Neural cell (in vitro differentiated cells): ENCODE measurements around the gene KNTC1. TPM values are rescaled to one million over a fixed set of nuclear protein-coding genes. Genes with fewer than 3 reads are reported as not detected.
"Not testable (repeated sequence)": the region's sequence is repeated elsewhere in the genome, so short reads cannot be mapped to it uniquely, and the experiment has no call there.

Experiments
- H2AFZ ChIP-seq: fragments of 200-600, 300-800 bp; sonication (generic), shearing (Covaris generic); 2 replicates; pipeline ENCODE4 v1.6.0; 2014; ENCODE audit warnings: low read depth, mild to moderate bottlenecking, antibody characterized with exemption, low read length, moderate library complexity
- H3F3A ChIP-seq: fragments of 200-600 bp; shearing (Covaris generic); 2 replicates; pipeline ENCODE4 v1.6.1; 2016; ENCODE audit warnings: mild to moderate bottlenecking, moderate library complexity, mixed read lengths, antibody characterized with exemption, low read length; ENCODE audit not compliant: insufficient read depth, poor library complexity, severe bottlenecking
- H3K27ac ChIP-seq: fragments of 200-600, 300-800 bp; sonication (generic), shearing (Covaris generic); 2 replicates; pipeline ENCODE4 v1.5.1; 2014; ENCODE audit warnings: mild to moderate bottlenecking, low read length, moderate library complexity
- H3K27me3 ChIP-seq: fragments of 300-800, 200-600 bp; sonication (generic), shearing (Covaris generic); 2 replicates; pipeline ENCODE4 v1.6.0; 2014; ENCODE audit warnings: mild to moderate bottlenecking, low read depth, low read length, moderate library complexity; ENCODE audit not compliant: insufficient read depth
- H3K36me3 ChIP-seq: fragments of 300-800, 200-600 bp; sonication (generic), shearing (Covaris generic); 2 replicates; pipeline ENCODE4 v1.5.1; 2014; ENCODE audit warnings: mild to moderate bottlenecking, antibody characterized with exemption, low read length, moderate library complexity; ENCODE audit not compliant: insufficient read depth
- H3K4me2 ChIP-seq: fragments of 300-800, 200-600 bp; sonication (generic), shearing (Covaris generic); 2 replicates; pipeline ENCODE4 v1.6.0; 2014; ENCODE audit warnings: mild to moderate bottlenecking, low read length
- H3K4me3 ChIP-seq: fragments of 300-800, 200-600 bp; sonication (generic), shearing (Covaris generic); 2 replicates; pipeline ENCODE4 v1.5.1; 2014; ENCODE audit warnings: mild to moderate bottlenecking, low read length, moderate library complexity
- H3K79me2 ChIP-seq: fragments of 200-600 bp; shearing (Covaris generic); replicated peaks from 2 replicates; pipeline ENCODE4 v1.6.0; 2014; ENCODE audit warnings: mild to moderate bottlenecking, low read length, moderate library complexity; ENCODE audit not compliant: insufficient read depth
- H3K9ac ChIP-seq: fragments of 300-800, 200-600 bp; sonication (generic), shearing (Covaris generic); 2 replicates; pipeline ENCODE4 v1.6.1; 2016; ENCODE audit warnings: mild to moderate bottlenecking, low read length, mixed read lengths
- H3K9me2 ChIP-seq: fragments of 200-600 bp; shearing (Covaris generic); 2 replicates; pipeline ENCODE4 v1.6.1; 2016; ENCODE audit warnings: mild to moderate bottlenecking, low read length, mixed read lengths; ENCODE audit not compliant: insufficient read depth
- H3K9me3 ChIP-seq: fragments of 200-600, 300-800 bp; sonication (generic), shearing (Covaris generic); 2 replicates; pipeline ENCODE4 v1.6.1; 2016; ENCODE audit warnings: mild to moderate bottlenecking, mixed run types, low read length, moderate library complexity, mixed read lengths
- H4K20me1 ChIP-seq: fragments of 200-600 bp; shearing (Covaris generic); 2 replicates; pipeline ENCODE4 v1.6.1; 2016; ENCODE audit warnings: mild to moderate bottlenecking, mixed run types; ENCODE audit not compliant: insufficient read depth
- CTCF ChIP-seq: fragments of 450-650 bp; IDR thresholded peaks from 2 replicates; pipeline ENCODE4 v1.5.1; 2014; ENCODE audit warnings: antibody characterized with exemption, mild to moderate bottlenecking, moderate library complexity; ENCODE audit not compliant: poor library complexity, severe bottlenecking
- EP300 ChIP-seq: fragments of 450-650 bp; conservative IDR thresholded peaks from 2 replicates; pipeline ENCODE4 v1.6.1; 2014; ENCODE audit warnings: antibody characterized with exemption, mild to moderate bottlenecking, moderate library complexity; ENCODE audit not compliant: poor library complexity, severe bottlenecking
- EZH2 ChIP-seq: fragments of 200-600, 300-800 bp; shearing (Covaris generic), sonication (generic); IDR thresholded peaks from 2 replicates; pipeline ENCODE4 v1.6.1; 2014; ENCODE audit warnings: antibody characterized with exemption, low read length, borderline replicate concordance, mild to moderate bottlenecking; ENCODE audit not compliant: insufficient read depth, poor library complexity, severe bottlenecking
- MXI1 ChIP-seq: fragments of 450-650 bp; conservative IDR thresholded peaks from 2 replicates; pipeline ENCODE4 v1.6.1; 2014; ENCODE audit warnings: antibody characterized with exemption, mild to moderate bottlenecking; ENCODE audit not compliant: poor library complexity, severe bottlenecking
- POLR2AphosphoS5 ChIP-seq: IDR thresholded peaks from 2 replicates; pipeline ENCODE4 v1.6.1; 2012
- RAD21 ChIP-seq: fragments of 450-650 bp; conservative IDR thresholded peaks from 2 replicates; pipeline ENCODE4 v1.6.1; 2014; ENCODE audit warnings: antibody characterized with exemption, mild to moderate bottlenecking, moderate library complexity
- REST ChIP-seq: IDR thresholded peaks from 2 replicates; pipeline ENCODE4 v1.6.1; 2012; ENCODE audit warnings: borderline replicate concordance
- SMC3 ChIP-seq: fragments of 450-650 bp; conservative IDR thresholded peaks from 2 replicates; pipeline ENCODE4 v1.6.1; 2014; ENCODE audit warnings: antibody characterized with exemption, mild to moderate bottlenecking, moderate library complexity; ENCODE audit not compliant: poor library complexity
- TAF1 ChIP-seq: IDR thresholded peaks from 2 replicates; pipeline ENCODE4 v1.6.1; 2012; ENCODE audit warnings: low read depth
- polyA plus RNA-seq: library from polyadenylated mRNA; depleted of rRNA; stranded (reverse); fragments of >200 nt; gene quantifications from 2 replicates; pipeline ENCODE4 v1.2.3, GENCODE V29; 2014

Gene KNTC1
- polyA plus RNA-seq, 1 donor from 2014 or later = 16.2 TPM

GRCh38 chr12:122643207-122643805 is 116.3 kb downstream of the KNTC1 start:
- Histone ChIP-seq H4K20me1 (no peaks in the 10 kb centered on the region), H3F3A (no peaks in the 10 kb centered on the region), H3K27ac (no peak overlapping the region), H3K9me3 (no peaks in the 10 kb centered on the region), H3K4me3 (no peak overlapping the region), H3K79me2 (no peaks in the 10 kb centered on the region), H3K4me2 (no peak overlapping the region), H3K9ac (no peak overlapping the region), H3K9me2 (no peaks in the 10 kb centered on the region), H3K27me3 (no peaks in the 10 kb centered on the region), H2AFZ (no peak overlapping the region), H3K36me3 (no peaks in the 10 kb centered on the region)
- TF ChIP-seq TAF1 (no peak), EP300 (no peak), EZH2 (no peak), MXI1 (no peak)

GRCh38 chr12:122646517-122647217 is 119.6 kb downstream of the KNTC1 start:
- H3F3A ChIP-seq = no peaks in the 10 kb centered on the region
- no peak overlapping the region for H3K4me2 ChIP-seq
- TF ChIP-seq SMC3 = no peak
- no peak for TF ChIP-seq MXI1
- H3K9ac ChIP-seq = no peak overlapping the region
- no peaks in the 10 kb centered on the region for H4K20me1 ChIP-seq
- no peak overlapping the region for H3K4me3 ChIP-seq
- no peak overlapping the region for H2AFZ ChIP-seq
- H3K9me2 ChIP-seq = no peaks in the 10 kb centered on the region
- H3K27me3 ChIP-seq = no peaks in the 10 kb centered on the region
- H3K27ac ChIP-seq = no peak overlapping the region
- H3K36me3 ChIP-seq = no peaks in the 10 kb centered on the region
- no peaks in the 10 kb centered on the region for H3K79me2 ChIP-seq
- H3K9me3 ChIP-seq = no peaks in the 10 kb centered on the region

- no peak overlapping the region for H3K27ac ChIP-seq
- no peaks in the 10 kb centered on the region for H3K9me3 ChIP-seq
- no peak overlapping the region for H3K9ac ChIP-seq
- no peak overlapping the region for H3K4me2 ChIP-seq
- TF ChIP-seq SMC3 = no peak
- no peak for TF ChIP-seq EP300
- TF ChIP-seq MXI1 = no peak
- no peak for TF ChIP-seq TAF1
- no peak for TF ChIP-seq CTCF
- no peak for TF ChIP-seq RAD21
- no peak for TF ChIP-seq REST
- TF ChIP-seq EZH2 = no peak
- no peak for TF ChIP-seq POLR2AphosphoS5
- no peak overlapping the region for H3K4me3 ChIP-seq
- H3K27me3 ChIP-seq = no peaks in the 10 kb centered on the region
- H4K20me1 ChIP-seq = no peaks in the 10 kb centered on the region
- H2AFZ ChIP-seq = no peak overlapping the region
- no peaks in the 10 kb centered on the region for H3K36me3 ChIP-seq
- H3F3A ChIP-seq = no peaks in the 10 kb centered on the region
- H3K79me2 ChIP-seq = no peaks in the 10 kb centered on the region
- no peaks in the 10 kb centered on the region for H3K9me2 ChIP-seq
Observed at GRCh38 chr12:122651520-122652224, 124.6 kb downstream of the KNTC1 start.

GRCh38 chr12:122653291-122653690 is 126.2 kb downstream of the KNTC1 start:
- H2AFZ ChIP-seq, H3K36me3 ChIP-seq, H3K9ac ChIP-seq, H3K79me2 ChIP-seq, H3K9me3 ChIP-seq, H3F3A ChIP-seq, H3K27ac ChIP-seq, H3K4me2 ChIP-seq, H3K4me3 ChIP-seq, H4K20me1 ChIP-seq, H3K9me2 ChIP-seq, H3K27me3 ChIP-seq: not testable (repeated sequence)
